Neural crest cell (in vitro differentiated cells): Measurements from ENCODE around the gene ZNF586. TPM values are rescaled to one million over a fixed set of nuclear protein-coding genes. Genes with fewer than 3 reads are reported as not detected.
A peak's percentile ranks its signal among the peaks of the same experiment; 100 is the strongest.
"Not testable (repeated sequence)": the region's sequence is repeated elsewhere in the genome, so short reads cannot be mapped to it uniquely, and the experiment has no call there.

ENCODE experiments used
- DNase-seq: peaks from one replicate; pipeline ENCODE4 v3.0.0; 2021; ENCODE audit warnings: low read depth, mixed read lengths, low spot score
- H3K27ac Mint-ChIP-seq: one replicate; pipeline ENCODE4 v1.8.0; 2021; ENCODE audit warnings: mild to moderate bottlenecking, mixed read lengths; ENCODE audit not compliant: unreplicated experiment
- H3K27me3 Mint-ChIP-seq: 2 replicates; pipeline ENCODE4 v1.8.0; 2021; ENCODE audit warnings: low read depth, mild to moderate bottlenecking, mixed read lengths
- H3K36me3 Mint-ChIP-seq: 2 replicates; pipeline ENCODE4 v1.8.0; 2021; ENCODE audit warnings: low read depth, mild to moderate bottlenecking, mixed read lengths
- H3K4me1 Mint-ChIP-seq: 2 replicates; pipeline ENCODE4 v1.8.0; 2021; ENCODE audit warnings: mixed read lengths
- H3K4me3 Mint-ChIP-seq: one replicate; pipeline ENCODE4 v1.8.0; 2021; ENCODE audit warnings: mild to moderate bottlenecking, mixed read lengths
- H3K9me3 Mint-ChIP-seq: 2 replicates; pipeline ENCODE4 v1.8.0; 2021; ENCODE audit warnings: mixed read lengths
- total RNA-seq: library from RNA; stranded (reverse); gene quantifications from 2 replicates; pipeline ENCODE4 v1.2.1, GENCODE V29; 2021
- TF ChIP-seq, protein P1 (sequence below): fragments of 200-600 bp; sonication (generic); conservative IDR thresholded peaks from 2 replicates; pipeline ENCODE4 v1.5.0; 2021; ENCODE audit warnings: antibody characterized with exemption, mild to moderate bottlenecking

Gene ZNF586
- total RNA-seq, 1 donor from 2014 or later: 20.1 TPM

GRCh38 chr19:57800696-57801095, 31.2 kb downstream of the ZNF586 start:
- Mint-ChIP-seq H3K4me1 (peaks cover 40% of the 10 kb centered on the region), H3K36me3 (peaks cover 3% of the 10 kb centered on the region), H3K27ac (no peak overlapping the region), H3K27me3 (no peaks in the 10 kb centered on the region), H3K4me3 (peak overlapping the region; percentile 73), H3K9me3 (no peaks in the 10 kb centered on the region)
- no peak for DNase-seq
- TF ChIP-seq, protein P1, sequence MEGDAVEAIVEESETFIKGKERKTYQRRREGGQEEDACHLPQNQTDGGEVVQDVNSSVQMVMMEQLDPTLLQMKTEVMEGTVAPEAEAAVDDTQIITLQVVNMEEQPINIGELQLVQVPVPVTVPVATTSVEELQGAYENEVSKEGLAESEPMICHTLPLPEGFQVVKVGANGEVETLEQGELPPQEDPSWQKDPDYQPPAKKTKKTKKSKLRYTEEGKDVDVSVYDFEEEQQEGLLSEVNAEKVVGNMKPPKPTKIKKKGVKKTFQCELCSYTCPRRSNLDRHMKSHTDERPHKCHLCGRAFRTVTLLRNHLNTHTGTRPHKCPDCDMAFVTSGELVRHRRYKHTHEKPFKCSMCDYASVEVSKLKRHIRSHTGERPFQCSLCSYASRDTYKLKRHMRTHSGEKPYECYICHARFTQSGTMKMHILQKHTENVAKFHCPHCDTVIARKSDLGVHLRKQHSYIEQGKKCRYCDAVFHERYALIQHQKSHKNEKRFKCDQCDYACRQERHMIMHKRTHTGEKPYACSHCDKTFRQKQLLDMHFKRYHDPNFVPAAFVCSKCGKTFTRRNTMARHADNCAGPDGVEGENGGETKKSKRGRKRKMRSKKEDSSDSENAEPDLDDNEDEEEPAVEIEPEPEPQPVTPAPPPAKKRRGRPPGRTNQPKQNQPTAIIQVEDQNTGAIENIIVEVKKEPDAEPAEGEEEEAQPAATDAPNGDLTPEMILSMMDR: no peak

GRCh38 chr19:57802269-57802668, 32.8 kb downstream of the ZNF586 start:
- peak overlapping the region; percentile 52 for H3K27ac Mint-ChIP-seq
- peak overlapping the region; percentile 61 for H3K4me3 Mint-ChIP-seq
- peaks cover 3% of the 10 kb centered on the region for H3K36me3 Mint-ChIP-seq
- no peaks in the 10 kb centered on the region for H3K27me3 Mint-ChIP-seq
- TF ChIP-seq, protein P1: no peak
- H3K4me1 Mint-ChIP-seq: peaks cover 40% of the 10 kb centered on the region
- no peaks in the 10 kb centered on the region for H3K9me3 Mint-ChIP-seq
- no peak for DNase-seq

DNA sequence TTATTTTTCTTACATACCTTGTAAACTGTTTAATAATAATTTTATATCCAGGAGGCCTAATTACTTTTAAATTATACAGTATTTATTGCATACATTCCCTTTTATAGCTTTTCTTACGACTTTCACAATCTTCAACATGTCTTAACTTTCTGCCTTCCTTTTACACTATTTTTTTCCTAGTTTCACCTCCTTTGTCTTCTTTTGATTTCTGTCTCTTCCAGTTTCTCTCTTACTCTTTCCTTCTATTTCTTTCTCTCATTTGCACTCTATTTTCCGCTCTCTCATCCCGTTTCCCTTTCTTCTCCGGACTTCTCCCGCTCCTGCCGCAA, 33.8 kb downstream of the ZNF586 start:
- TF ChIP-seq, protein P1: no peak
- DNase-seq: no peak
- peaks cover 6% of the 10 kb centered on the region for H3K36me3 Mint-ChIP-seq
- no peaks in the 10 kb centered on the region for H3K27me3 Mint-ChIP-seq
- H3K4me1 Mint-ChIP-seq: peaks cover 40% of the 10 kb centered on the region
- H3K4me3 Mint-ChIP-seq: peak overlapping the region; percentile 89
- H3K27ac Mint-ChIP-seq: peak overlapping the region; percentile 97
- no peaks in the 10 kb centered on the region for H3K9me3 Mint-ChIP-seq

DNA sequence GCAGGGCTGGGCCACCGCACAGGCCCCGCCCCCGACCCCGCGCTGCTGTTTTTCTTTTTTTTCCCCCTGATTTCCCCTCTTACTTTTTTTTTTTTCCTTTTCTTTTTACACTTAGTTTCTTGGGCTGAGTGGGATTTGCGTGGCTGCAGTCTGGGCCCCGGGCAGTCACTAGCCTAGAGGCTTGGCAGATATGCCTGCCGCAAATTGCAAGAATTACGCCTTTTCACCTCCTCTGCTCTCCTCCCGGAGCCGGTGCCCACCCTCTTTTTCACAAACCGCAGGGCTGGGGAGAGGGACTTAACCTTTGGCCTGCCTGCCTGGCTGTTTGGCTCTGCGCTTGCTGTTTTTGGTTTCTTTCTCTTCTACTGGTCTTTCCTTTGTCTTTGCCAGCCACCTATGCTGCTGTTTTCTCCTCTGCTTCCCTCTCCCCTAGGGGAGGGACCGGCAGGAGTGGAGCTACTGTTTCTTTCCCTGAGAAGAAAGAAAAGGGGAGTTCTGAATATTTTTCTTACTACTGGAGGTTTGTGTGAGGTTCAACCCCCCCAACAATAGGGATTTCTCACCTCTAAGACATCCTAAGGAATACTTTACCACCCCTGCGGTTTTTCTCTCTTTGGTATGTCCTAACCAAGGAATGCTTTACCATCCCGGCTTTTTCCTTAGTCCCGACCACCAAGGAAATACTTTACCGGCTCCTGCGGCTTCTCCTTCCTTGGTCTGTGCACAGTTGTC, 34.3 kb downstream of the ZNF586 start:
- Mint-ChIP-seq H3K4me3 (peak overlapping the region; percentile 89), H3K27ac (peak overlapping the region; percentile 97), H3K36me3 (peaks cover 6% of the 10 kb centered on the region), H3K9me3 (no peaks in the 10 kb centered on the region), H3K4me1 (peaks cover 40% of the 10 kb centered on the region), H3K27me3 (no peaks in the 10 kb centered on the region)
- TF ChIP-seq, protein P1: no peak
- peak; percentile 45 for DNase-seq

DNA sequence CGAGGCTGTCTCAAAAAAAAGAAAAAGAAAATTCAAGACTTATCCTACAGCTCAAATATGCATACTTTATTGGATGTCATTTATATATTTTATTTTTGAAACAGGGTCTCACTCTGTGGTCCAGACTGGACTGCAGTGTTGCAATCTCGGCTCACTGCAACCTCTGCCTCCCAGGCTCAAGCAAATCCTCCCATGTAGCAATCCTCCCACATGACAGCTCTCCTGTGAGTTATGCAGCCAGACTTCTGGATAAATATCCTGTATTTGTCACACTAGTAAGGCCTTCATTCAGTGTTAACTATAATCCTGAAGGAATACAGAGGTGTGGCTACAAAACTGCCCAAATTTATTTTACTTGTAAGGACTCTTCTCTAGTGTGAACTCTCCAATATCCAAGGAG, 38.1 kb downstream of the ZNF586 start:
- Mint-ChIP-seq H3K27me3 (no peaks in the 10 kb centered on the region), H3K4me1 (peaks cover 27% of the 10 kb centered on the region), H3K27ac (no peak overlapping the region), H3K4me3 (peak overlapping the region; percentile 71), H3K36me3 (peaks cover 11% of the 10 kb centered on the region), H3K9me3 (no peaks in the 10 kb centered on the region)
- no peak for DNase-seq
- TF ChIP-seq, protein P1: no peak

- not testable (repeated sequence) for DNase-seq, H3K9me3 Mint-ChIP-seq, H3K27ac Mint-ChIP-seq, H3K36me3 Mint-ChIP-seq, H3K27me3 Mint-ChIP-seq
- Mint-ChIP-seq H3K4me3 (peak overlapping the region; percentile 65), H3K4me1 (peaks cover 19% of the 10 kb centered on the region)
These were observed 41.2 kb downstream of the ZNF586 start for GRCh38 chr19:57810410-57811295.
